SH-SY5Y (cell line): ENCODE data around the gene SPATA1.

ENCODE experiments used
- GATA2 ChIP-seq: IDR thresholded peaks from 2 replicates; pipeline ENCODE4 v1.6.1; 2011; ENCODE audit warnings: mild to moderate bottlenecking, low read depth, low read length
- GATA3 ChIP-seq: IDR thresholded peaks from 2 replicates; pipeline ENCODE4 v1.6.1; 2011; ENCODE audit warnings: low read depth, mild to moderate bottlenecking, low read length, moderate library complexity

SPATA1 gene

GRCh38 chr1:84497631-84498275, 8.4 kb upstream of the SPATA1 start:
- no peak for TF ChIP-seq GATA2
- TF ChIP-seq GATA3 = no peak

- TF ChIP-seq GATA2 = no peak
- no peak for TF ChIP-seq GATA3
These were observed 3.3 kb upstream of the SPATA1 start for GRCh38 chr1:84502927-84503326.

GRCh38 chr1:84504580-84505492, 1.4 kb upstream of the SPATA1 start:
- no peak for TF ChIP-seq GATA3
- TF ChIP-seq GATA2 = no peak

GRCh38 chr1:84505493-84506001, 639 bp upstream of the SPATA1 start:
- TF ChIP-seq GATA2 = no peak
- no peak for TF ChIP-seq GATA3

GRCh38 chr1:84506729-84507453, 705 bp downstream of the SPATA1 start:
- TF ChIP-seq GATA3 = no peak
- no peak for TF ChIP-seq GATA2

- TF ChIP-seq GATA3 (no peak), GATA2 (no peak)
These were observed 2.3 kb downstream of the SPATA1 start for GRCh38 chr1:84508510-84508909.

- no peak for TF ChIP-seq GATA2
- TF ChIP-seq GATA3 = no peak
These were observed 2.8 kb downstream of the SPATA1 start for GRCh38 chr1:84509029-84509428.

GRCh38 chr1:84510165-84510564, 4.0 kb downstream of the SPATA1 start:
- no peak for TF ChIP-seq GATA2
- no peak for TF ChIP-seq GATA3

- TF ChIP-seq GATA3 (no peak), GATA2 (no peak)
These were observed 4.5 kb downstream of the SPATA1 start for GRCh38 chr1:84510668-84511067.

- no peak for TF ChIP-seq GATA3
These were observed 18.4 kb downstream of the SPATA1 start for GRCh38 chr1:84524590-84524989.

GRCh38 chr1:84525779-84526178, 19.6 kb downstream of the SPATA1 start:
- TF ChIP-seq GATA3 (no peak), GATA2 (no peak)

GRCh38 chr1:84538599-84538998, 32.4 kb downstream of the SPATA1 start:
- TF ChIP-seq GATA3 (no peak), GATA2 (no peak)

- TF ChIP-seq GATA2 (no peak), GATA3 (no peak)
These were observed 33.8 kb downstream of the SPATA1 start for GRCh38 chr1:84539972-84540371.

GRCh38 chr1:84540759-84541158, 34.6 kb downstream of the SPATA1 start:
- TF ChIP-seq GATA2 (no peak), GATA3 (no peak)

GRCh38 chr1:84541679-84542078, 35.5 kb downstream of the SPATA1 start:
- TF ChIP-seq GATA2 (no peak), GATA3 (no peak)
